HCT116 (cell line): Measurements from ENCODE around the gene UPF3A. TPM values are rescaled to one million over a fixed set of nuclear protein-coding genes. Genes with fewer than 3 reads are reported as not detected.

Experiments used
- ATAC-seq: fragments of 200-7000 bp; cut with Tn5 transposase; 2 replicates; pipeline ENCODE4 v1.9.1; 2020; ENCODE audit warnings: mild to moderate bottlenecking, moderate library complexity
- Bru-seq: library from RNA; stranded (reverse); fragments of 400-500 nt; gene quantifications from one replicate; lab custom pipeline; 2021; lab: Mats Ljungman, UMichigan
- BruChase-seq, 2 experiments: library from RNA; stranded (reverse); fragments of 400-500 nt; gene quantifications; one replicate each; lab custom pipeline; 2021; lab: Mats Ljungman, UMichigan
- BruUV-seq: library from RNA; stranded (reverse); fragments of 400-500 nt; replicated peaks from 2 replicates; lab custom pipeline; 2021; lab: Mats Ljungman, UMichigan
- CTCF ChIA-PET: fragments of 300-600 bp; sonication (Branson Sonifier 250); formaldehyde crosslinking; loops from one replicate; lab custom pipeline; 2021; ENCODE audit warnings: antibody characterized with exemption; lab: Charles Lee
- POLR2A ChIA-PET: fragments of 300-600, 350-600 bp; sonication (Branson Sonifier 250); formaldehyde crosslinking; loops from one replicate; lab custom pipeline; 2021; ENCODE audit warnings: antibody characterized with exemption; lab: Charles Lee
- RAD21 ChIA-PET, 2 experiments: fragments of 300-600 bp; sonication (Branson Sonifier 250); formaldehyde crosslinking; loops; one replicate each; lab custom pipeline; 2023; ENCODE audit warnings: low total read pairs in 2 of 2; ENCODE audit not compliant: uncharacterized antibody in 2 of 2, unreplicated experiment in 2 of 2, low non-redundant PET in 1 of 2; lab: Charles Lee
- DNase-seq: peaks from one replicate; pipeline ENCODE4 v3.0.0-alpha.2; 2010; ENCODE audit warnings: low read depth, low spot score
- H2AFZ ChIP-seq: fragments of 200-600 bp; shearing (Covaris generic), sonication (generic); 2 replicates; pipeline ENCODE4 v1.6.1; 2017; ENCODE audit warnings: low read depth, mixed run types, mixed read lengths, antibody characterized with exemption, low read length; ENCODE audit not compliant: poor library complexity, severe bottlenecking
- H3K27ac ChIP-seq: 2 replicates; pipeline ENCODE4 v1.5.1; 2012; ENCODE audit warnings: low read depth, low read length
- H3K27me3 ChIP-seq: fragments of 200-600 bp; sonication (generic); 2 replicates; pipeline ENCODE4 v1.6.1; 2016; ENCODE audit warnings: mixed run types, low read length, mixed read lengths; ENCODE audit not compliant: insufficient read depth
- H3K36me3 ChIP-seq, 2 experiments: fragments of 200-500 bp in 1 of 2; fragments of 200-600 bp in 1 of 2; sonication (Bioruptor generic) in 1 of 2; sonication (generic) in 1 of 2; 2 replicates each; pipeline versions ENCODE4 v1.5.1 to v1.6.1; 2014 to 2016; ENCODE audit warnings: low read length in 2 of 2, inconsistent platforms in 1 of 2, mixed read lengths in 1 of 2, mixed run types in 1 of 2; ENCODE audit not compliant: insufficient read depth in 2 of 2, control insufficient read depth in 1 of 2
- H3K4me1 ChIP-seq, 2 experiments: fragments of 200-600 bp in 1 of 2; sonication (generic) in 1 of 2; 2 replicates each; pipeline versions ENCODE4 v1.5.1 to v1.6.1; 2012 to 2017; ENCODE audit warnings: low read length in 2 of 2, inconsistent platforms in 1 of 2, mild to moderate bottlenecking in 1 of 2, mixed read lengths in 1 of 2, mixed run types in 1 of 2, moderate library complexity in 1 of 2; ENCODE audit not compliant: insufficient read depth in 2 of 2, control insufficient read depth in 1 of 2
- H3K4me2 ChIP-seq: fragments of 200-600 bp; sonication (generic); 2 replicates; pipeline ENCODE4 v1.6.1; 2017; ENCODE audit warnings: mixed run types, low read length, mixed read lengths
- H3K4me3 ChIP-seq, 2 experiments: fragments of 200-600 bp in 1 of 2; sonication (generic) in 1 of 2; replicated peaks in 1 of 2; 2 replicates each; pipeline ENCODE4 v1.5.1; 2011 to 2016; ENCODE audit warnings: low read length in 2 of 2, control low read depth in 1 of 2, low read depth in 1 of 2, mild to moderate bottlenecking in 1 of 2, mixed read lengths in 1 of 2, mixed run types in 1 of 2
- H3K79me2 ChIP-seq: fragments of 200-600 bp; sonication (generic); 2 replicates; pipeline ENCODE4 v1.6.1; 2017; ENCODE audit warnings: mild to moderate bottlenecking, mixed run types, low read length, moderate library complexity, mixed read lengths; ENCODE audit not compliant: insufficient read depth
- H3K9ac ChIP-seq: fragments of 200-600 bp; sonication (generic); 2 replicates; pipeline ENCODE4 v1.6.1; 2016; ENCODE audit warnings: low read length, mixed read lengths
- H3K9me2 ChIP-seq: fragments of 200-600 bp; sonication (generic), shearing (Covaris generic); 2 replicates; pipeline ENCODE4 v1.6.1; 2017; ENCODE audit warnings: mixed run types, mild to moderate bottlenecking, moderate library complexity; ENCODE audit not compliant: insufficient read depth
- H3K9me3 ChIP-seq, 2 experiments: fragments of 200-500 bp in 1 of 2; fragments of 200-600 bp in 1 of 2; sonication (Bioruptor generic) in 1 of 2; sonication (generic) in 1 of 2; 2 replicates each; pipeline ENCODE4 v1.6.1; 2014 to 2017; ENCODE audit warnings: low read length in 2 of 2, mixed read lengths in 2 of 2, inconsistent platforms in 1 of 2, low read depth in 1 of 2, mild to moderate bottlenecking in 1 of 2, mixed run types in 1 of 2, moderate library complexity in 1 of 2; ENCODE audit not compliant: control insufficient read depth in 1 of 2, insufficient read depth in 1 of 2
- H4K20me1 ChIP-seq: fragments of 200-600 bp; sonication (generic), shearing (Covaris generic); 2 replicates; pipeline ENCODE4 v1.6.1; 2017; ENCODE audit warnings: mixed run types, mild to moderate bottlenecking, moderate library complexity; ENCODE audit not compliant: insufficient read depth
- EZH2 ChIP-seq: fragments of 200-600 bp; sonication (generic); IDR thresholded peaks from 2 replicates; pipeline ENCODE4 v1.6.1; 2017; ENCODE audit warnings: antibody characterized with exemption, mixed run types
- POLR2AphosphoS5 ChIP-seq: IDR thresholded peaks from 2 replicates; pipeline ENCODE4 v1.6.1; 2011; ENCODE audit warnings: mild to moderate bottlenecking, low read depth, low read length, moderate library complexity
- REST ChIP-seq: IDR thresholded peaks from 2 replicates; pipeline ENCODE4 v1.6.1; 2012; ENCODE audit warnings: low read depth
- TCF7L2 ChIP-seq: IDR thresholded peaks from 2 replicates; pipeline ENCODE4 v1.7.0; 2011; ENCODE audit warnings: borderline replicate concordance, inconsistent platforms; ENCODE audit not compliant: insufficient read depth, insufficient read length; ENCODE audit errors: extremely low read depth
- YY1 ChIP-seq: IDR thresholded peaks from 2 replicates; pipeline ENCODE4 v1.6.1; 2011; ENCODE audit warnings: low read length, low read depth, moderate library complexity, mild to moderate bottlenecking; ENCODE audit not compliant: insufficient replicate concordance; ENCODE audit errors: extremely low read depth
- ZBTB33 ChIP-seq: IDR thresholded peaks from 2 replicates; pipeline ENCODE4 v1.6.1; 2011; ENCODE audit warnings: mild to moderate bottlenecking, low read length, moderate library complexity; ENCODE audit not compliant: insufficient replicate concordance; ENCODE audit errors: extremely low read depth
- intact Hi-C: fragments of 100-400 bp; cut with micrococcal nuclease; formaldehyde crosslinking; loops from 2 replicates; pipeline ENCODE4 v1.10.0; 2022
- long read RNA-seq: library from polyadenylated mRNA; unstranded; transcript quantifications from one replicate; pipeline ENCODE4 v2.0.0, GENCODE V29; 2021; ENCODE audit not compliant: unreplicated experiment
- polyA plus RNA-seq: library from polyadenylated mRNA; unstranded; fragments of >200 nt; gene quantifications from 2 replicates; pipeline ENCODE4 v1.2.1, GENCODE V29; 2012; ENCODE audit warnings: missing spikeins
- total RNA-seq: library from RNA; stranded (reverse); gene quantifications from one replicate; pipeline ENCODE4 v1.2.1, GENCODE V29; 2021; ENCODE audit not compliant: unreplicated experiment

UPF3A gene
- total RNA-seq, result 31.8 TPM
- 19.4 and 22.3 TPM in 2 replicates for polyA plus RNA-seq
- Bru-seq, nascent RNA, result percentile 82 among the genes with signal in this experiment
- BruChase-seq, experiment 1, labeled RNA remaining after a 6-hour chase, result percentile 92 among the genes with signal in this experiment
- BruChase-seq, experiment 2, labeled RNA remaining after a 2-hour chase, result percentile 91 among the genes with signal in this experiment
- long read RNA-seq, partial matches to known transcripts, result 35 of 64 reads
- long read RNA-seq, other reads (novel, unspliced or antisense), result 19 of 64 reads

GRCh38 chr13:114281351-114282040 lies at the start of gene UPF3A:
UPF3A (plus strand) TSS chr13:114281601; CDS start chr13:114281640, 39 bp downstream.
- peak within 1 kb of the TSS; percentile 55 for H2AFZ ChIP-seq
- intact Hi-C loops, result loop anchor here (2.0 kb wide), 1 partner anchor 31 kb away; no protein-coding TSS in a partner anchor
- TF ChIP-seq YY1, result peak; percentile 50
- TF ChIP-seq EZH2, result no peak
- peak; percentile 92 for TF ChIP-seq ZBTB33
- TF ChIP-seq REST, result no peak
- TF ChIP-seq POLR2AphosphoS5, result peak; percentile 85
- peak; percentile 84 for TF ChIP-seq TCF7L2

More at GRCh38 chr13:114281351-114282040, at the start of gene UPF3A:
- DNase-seq (peak; percentile 81), ATAC-seq (peak; percentile 84)
- Histone ChIP-seq H3K27ac (peak within 1 kb of the TSS; percentile 96), H3K79me2 (peaks cover 21% of the 10 kb centered on the region), H3K9me3 (no peaks in the 10 kb centered on the region), H3K27me3 (no peaks in the 10 kb centered on the region), H4K20me1 (no peaks in the 10 kb centered on the region), H3K36me3 (peaks cover 1 to 9% of the 10 kb centered on the region in 2 experiments; a peak in 2 of 4 replicates), H3K4me3 (peak within 1 kb of the TSS; percentile 72 to 89), H3K9ac (peak within 1 kb of the TSS; percentile 89), H3K4me1 (peaks cover 15 to 23% of the 10 kb centered on the region in 2 experiments), H3K4me2 (peak within 1 kb of the TSS; percentile 92), H3K9me2 (no peaks in the 10 kb centered on the region)
- CTCF ChIA-PET, result interaction anchor here (1.1 kb wide), 1 partner anchor 16 kb away, joined by 3 read pairs; no protein-coding TSS in a partner anchor
- POLR2A ChIA-PET, result interaction anchor here (1.6 kb wide), 1 partner anchor 31 kb away, joined by 7 read pairs; no protein-coding TSS in a partner anchor
- RAD21 ChIA-PET, result no interaction called here
- no TSS peak for BruUV-seq
